Stimulated activated CD4-positive, alpha-beta T cell treated with anti-CD3 and anti-CD28 coated beads, Interleukin-2, amount 100 ng/mL, for 48 hours (primary cell): Measurements from ENCODE around the gene ETNPPL.

Experiments
- DNase-seq, 2 donors: peaks; one replicate each; pipeline ENCODE4 v3.0.0-alpha.2; 2020

The ETNPPL gene

DNA sequence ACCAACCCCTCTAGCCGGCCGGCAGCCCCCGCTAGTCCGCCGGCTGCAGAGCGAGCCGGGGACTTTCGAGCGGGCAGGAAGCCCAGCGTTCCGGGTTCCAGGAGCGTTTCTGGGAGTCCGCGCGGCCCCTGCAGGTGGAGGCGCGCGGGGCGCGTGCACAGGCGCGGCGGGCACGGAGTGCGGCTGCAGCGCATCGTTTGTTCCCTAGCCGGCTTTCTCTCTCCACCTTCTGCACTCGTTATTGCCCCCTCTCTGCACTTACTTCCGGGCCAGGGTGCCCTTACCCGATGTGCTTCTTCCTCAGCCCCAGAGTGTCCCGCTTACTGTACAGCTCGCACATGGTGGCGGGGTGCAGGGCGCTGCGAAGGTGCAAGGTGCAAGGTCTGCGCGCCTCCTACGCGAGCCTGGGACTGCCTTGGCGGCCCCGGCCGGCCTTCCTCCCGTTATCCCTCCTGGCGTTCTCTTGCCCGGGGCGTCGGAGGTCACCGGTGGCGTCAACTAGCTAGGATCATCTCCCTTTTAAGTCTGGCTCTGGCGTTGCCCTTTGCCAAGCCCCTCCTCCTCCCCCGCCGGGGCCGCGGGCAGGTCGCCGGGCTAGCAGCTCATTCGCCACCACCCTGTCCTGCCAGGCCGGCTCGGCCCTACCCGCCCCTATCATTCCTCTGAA lies at the start of gene ETNPPL:
TSS of gene ETNPPL (minus strand) at position 495 of the 667 bp plus-strand sequence. CDS start at position 340, 155 bp downstream.
- peak; percentile 8 to 11 for DNase-seq

DNA sequence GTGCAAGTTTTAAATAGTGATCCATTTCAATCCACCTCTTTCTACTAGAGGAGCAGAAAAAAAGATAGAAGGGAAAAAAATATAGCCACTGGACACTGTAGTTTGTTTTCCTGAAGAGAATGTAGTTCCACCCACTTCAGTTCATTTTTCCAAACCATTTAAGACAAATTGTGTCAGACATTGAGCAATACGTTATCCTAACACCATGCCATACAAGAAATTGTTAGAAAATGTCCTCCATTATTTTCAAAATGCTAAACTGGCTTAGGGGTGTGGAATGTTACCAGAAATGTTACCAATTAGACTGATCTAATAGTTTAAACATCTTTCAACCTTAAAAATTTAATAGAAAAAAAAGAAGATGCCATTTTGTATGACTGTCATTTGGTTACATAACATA lies 48.6 kb upstream of the ETNPPL start:
- no peak for DNase-seq

DNA sequence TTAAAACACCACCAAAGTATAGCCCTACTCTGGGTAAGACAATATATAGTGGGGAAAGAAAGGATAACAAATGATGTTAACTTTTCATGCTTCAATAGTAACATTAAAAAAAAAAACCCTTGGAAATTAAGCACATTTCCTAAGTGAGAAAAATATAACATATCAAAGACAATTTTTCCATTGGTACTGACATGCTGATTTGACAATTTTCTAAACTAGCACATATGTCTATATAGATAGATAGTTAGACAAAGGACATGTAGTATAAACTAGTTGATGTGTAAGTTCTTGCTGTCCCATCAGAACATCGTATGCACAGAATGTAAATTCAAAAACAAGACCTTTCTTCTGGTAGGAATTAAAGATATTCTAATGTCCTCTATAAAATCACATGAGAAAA lies 47.2 kb upstream of the ETNPPL start:
- no peak for DNase-seq

GRCh38 chr4:108804648-108805273 lies 41.9 kb upstream of the ETNPPL start:
- no peak for DNase-seq

- DNase-seq: no peak
These were observed 36.5 kb upstream of the ETNPPL start for GRCh38 chr4:108799306-108799705.

- DNase-seq: no peak
These were observed 33.3 kb upstream of the ETNPPL start for GRCh38 chr4:108796173-108796572.

GRCh38 chr4:108795733-108796132 lies 32.9 kb upstream of the ETNPPL start:
- DNase-seq: no peak

GRCh38 chr4:108794136-108794535 lies 31.3 kb upstream of the ETNPPL start:
- no peak for DNase-seq

DNA sequence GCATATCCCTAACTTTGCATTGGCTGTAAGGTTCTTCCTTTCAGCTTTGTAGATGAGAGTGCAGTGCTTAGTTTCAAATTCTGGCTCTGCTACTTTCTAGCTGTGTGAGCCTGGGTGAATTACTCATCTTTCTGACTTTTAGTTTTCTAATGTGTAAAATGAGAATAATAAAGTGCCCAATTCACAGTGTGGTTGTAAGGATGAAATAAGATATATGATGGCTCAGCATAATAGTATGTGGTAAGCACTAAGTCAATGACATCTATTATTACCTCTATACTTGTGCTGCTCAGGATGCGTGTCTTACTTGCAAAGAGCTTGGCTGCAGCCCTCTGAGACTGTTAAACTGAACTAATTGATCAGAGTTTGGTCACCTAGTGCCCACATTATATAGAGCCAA lies 30.6 kb upstream of the ETNPPL start:
- DNase-seq: no peak

GRCh38 chr4:108788731-108789130 lies 25.9 kb upstream of the ETNPPL start:
- no peak for DNase-seq

- no peak for DNase-seq
These were observed 24.9 kb upstream of the ETNPPL start for GRCh38 chr4:108787724-108788123.

DNA sequence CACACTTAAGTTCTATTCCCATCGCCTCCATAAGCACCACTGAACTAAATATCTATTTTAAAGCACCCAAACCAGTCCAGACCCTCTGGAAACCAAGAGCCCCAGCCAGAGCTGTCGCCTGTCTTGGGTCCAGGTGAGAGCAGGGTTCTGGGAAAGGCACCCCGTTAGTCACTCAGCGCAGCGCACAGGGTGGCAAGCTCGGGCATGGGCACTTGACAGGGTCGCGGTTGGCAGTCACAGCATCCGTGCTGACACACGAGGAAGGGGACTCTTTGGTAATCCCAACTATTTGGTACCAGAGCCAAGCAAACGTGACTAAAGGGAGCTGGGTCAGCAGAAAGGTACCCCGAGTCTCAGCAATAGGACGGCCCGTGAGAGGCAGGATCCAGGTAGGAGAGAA lies 24.3 kb upstream of the ETNPPL start:
- no peak for DNase-seq

GRCh38 chr4:108786351-108786750 lies 23.5 kb upstream of the ETNPPL start:
- no peak for DNase-seq

GRCh38 chr4:108783665-108784463 lies 21.0 kb upstream of the ETNPPL start:
- no peak for DNase-seq

- DNase-seq: no peak
These were observed 17.1 kb upstream of the ETNPPL start for GRCh38 chr4:108779958-108780357.

DNA sequence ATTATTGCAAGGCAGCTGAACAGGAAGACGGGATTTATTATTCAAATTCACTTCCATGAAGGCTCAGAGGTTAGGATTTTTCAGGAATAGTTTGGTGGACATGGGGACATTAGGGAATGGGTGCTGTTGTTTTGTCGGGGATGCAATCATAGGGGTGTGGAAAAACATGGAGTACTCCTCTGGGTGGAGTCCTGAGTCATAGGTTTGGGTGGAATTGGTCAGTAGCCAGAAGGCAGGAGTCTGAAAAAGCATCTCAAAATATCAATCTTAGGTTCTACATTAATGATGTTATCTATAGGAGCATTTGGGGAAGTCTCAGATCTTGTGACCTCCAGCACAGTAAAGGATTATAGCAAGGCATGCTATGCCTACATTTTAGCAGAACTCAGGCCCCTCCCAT lies 14.5 kb upstream of the ETNPPL start:
- no peak for DNase-seq

DNA sequence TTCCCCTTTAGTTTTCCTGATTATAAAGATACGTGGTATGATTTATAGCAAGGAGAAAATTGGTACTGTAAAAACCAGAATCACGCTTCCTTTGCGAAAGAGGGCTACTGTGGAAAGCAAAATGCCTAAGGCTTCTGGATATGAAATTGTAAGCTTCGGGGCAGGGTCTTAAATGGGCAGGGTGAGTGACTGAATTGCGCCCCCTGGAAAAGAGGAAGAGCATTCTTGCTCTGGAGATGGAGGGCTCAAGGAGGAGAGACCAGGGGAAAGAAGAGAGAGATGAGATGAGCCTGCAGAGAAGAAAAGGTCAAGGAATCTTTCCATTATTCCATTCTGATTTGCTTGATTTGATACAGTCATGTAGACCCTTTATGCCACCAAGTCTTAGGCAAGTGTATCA lies 13.1 kb upstream of the ETNPPL start:
- DNase-seq: no peak

DNA sequence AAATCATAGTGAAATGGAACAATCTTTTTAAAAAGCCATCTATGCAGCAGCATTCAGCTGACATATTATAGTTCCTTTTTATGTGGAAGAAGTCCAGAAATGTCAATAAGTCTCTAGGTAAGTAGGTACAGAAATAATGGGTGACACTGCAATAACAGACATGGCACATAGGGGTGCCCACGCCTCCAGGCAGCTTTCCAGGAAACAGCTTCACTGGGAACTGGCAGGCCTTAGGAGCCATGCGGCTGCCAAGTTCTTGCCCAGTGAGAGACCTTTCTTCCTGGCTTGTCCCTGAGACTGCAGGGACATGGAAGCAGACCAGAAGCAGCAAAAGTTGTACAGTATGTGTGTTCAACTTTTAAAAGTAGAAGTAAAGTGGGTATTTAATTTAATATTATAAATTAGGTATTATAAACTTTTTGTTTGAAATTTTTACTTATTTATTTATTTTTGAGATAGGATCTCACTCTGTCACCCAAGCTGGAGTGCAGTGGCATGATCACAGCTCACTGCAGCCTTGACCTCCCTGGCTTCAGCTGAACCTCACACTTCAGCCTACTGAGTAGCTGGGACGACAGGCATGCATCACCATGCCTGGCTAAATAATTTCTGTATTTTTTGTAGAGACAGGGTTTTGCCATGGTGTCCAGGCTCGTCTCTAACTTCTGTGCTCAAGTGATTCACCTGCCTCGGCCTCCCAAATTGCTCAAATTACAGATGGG lies 12.1 kb upstream of the ETNPPL start:
- no peak for DNase-seq

DNA sequence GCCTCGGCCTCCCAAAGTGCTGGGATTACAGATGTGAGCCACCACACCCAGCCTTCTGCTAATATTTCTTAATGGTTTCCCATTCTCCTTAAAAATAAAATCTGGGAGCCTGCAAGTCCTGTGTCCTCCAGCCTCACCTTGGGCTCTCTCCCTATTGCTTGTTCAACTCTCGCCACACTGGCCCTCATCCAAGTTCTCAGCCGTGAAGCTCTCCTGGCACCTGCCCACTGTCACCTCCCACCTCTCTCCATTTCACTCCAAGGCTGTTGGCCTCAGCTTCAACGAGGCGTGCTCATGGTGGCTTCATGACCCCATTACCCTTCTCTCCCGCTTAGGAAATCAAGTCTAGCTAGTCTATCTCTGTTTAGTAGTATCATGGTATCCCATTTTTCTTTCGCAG lies 9.5 kb upstream of the ETNPPL start:
- no peak for DNase-seq

DNA sequence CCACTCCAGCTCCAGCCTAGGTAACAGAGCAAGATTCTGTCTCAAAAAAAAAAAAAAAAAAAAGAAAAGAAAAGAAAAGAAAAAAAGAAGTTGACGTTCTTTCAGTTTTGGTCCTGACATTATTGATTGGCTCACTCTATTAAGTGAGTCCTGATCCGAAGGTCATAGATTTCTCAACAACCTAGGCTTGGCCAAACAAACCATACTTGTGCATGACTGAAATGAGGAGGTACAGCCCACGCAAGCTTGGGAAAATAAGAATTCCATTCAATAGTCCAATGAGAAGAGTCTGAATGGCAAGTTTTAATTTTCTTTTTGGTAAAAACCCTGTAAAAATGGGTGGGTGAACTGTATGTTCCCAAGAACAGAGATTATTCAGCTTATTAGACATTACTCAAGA lies 3.2 kb upstream of the ETNPPL start:
- no peak for DNase-seq

DNA sequence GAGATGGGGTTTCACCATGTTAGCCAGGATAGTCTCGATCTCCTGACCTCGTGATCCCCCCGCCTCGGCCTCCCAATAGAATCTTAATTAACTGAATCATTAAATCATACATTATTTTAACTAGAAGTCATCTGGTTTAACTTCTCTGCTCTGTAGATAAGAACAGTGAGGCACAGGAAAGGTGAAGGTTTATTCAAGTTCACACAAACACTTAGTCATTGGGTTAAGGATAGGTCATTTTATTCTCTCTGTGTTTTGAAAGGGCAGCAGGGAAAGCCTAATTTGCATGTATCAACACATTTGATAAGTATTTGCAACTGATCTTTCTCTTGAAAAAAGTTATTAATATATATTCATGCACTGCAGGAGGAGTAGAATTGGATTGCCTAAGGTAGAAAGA lies 1.1 kb upstream of the ETNPPL start:
- DNase-seq: no peak

DNA sequence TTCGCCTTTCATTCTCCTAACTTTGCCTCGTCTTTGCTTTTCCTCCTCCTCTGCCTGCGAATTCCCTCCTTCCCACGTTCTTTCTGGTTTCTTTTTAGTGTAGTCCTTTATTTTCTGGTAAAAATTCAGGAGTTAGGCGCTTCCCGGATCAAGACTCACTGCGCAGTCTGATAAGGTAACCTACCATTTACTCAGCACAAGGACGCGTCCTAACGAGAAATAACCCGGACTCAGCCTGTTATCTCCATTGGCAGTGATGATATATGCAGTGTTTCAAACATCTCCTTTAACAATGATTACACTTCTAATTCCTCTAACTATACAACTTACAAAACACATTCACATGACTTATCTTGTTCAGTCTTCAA lies 357 bp upstream of the ETNPPL start:
- DNase-seq: no peak

GRCh38 chr4:108758498-108758897 lies 4.4 kb downstream of the ETNPPL start:
- DNase-seq: no peak

GRCh38 chr4:108754327-108754726 lies 8.5 kb downstream of the ETNPPL start:
- DNase-seq: no peak
